HG03045 (cell line): ENCODE results near the gene TMEM129.

Source experiments
- ATAC-seq: cut with Tn5 transposase; IDR thresholded peaks from one replicate; pipeline ENCODE4 v1.9.1; 2021; ENCODE audit warnings: mild to moderate bottlenecking, moderate library complexity; ENCODE audit not compliant: unreplicated experiment

Gene TMEM129

GRCh38 chr4:1745165-1745564 lies 24.0 kb upstream of the TMEM129 start:
- no peak for ATAC-seq

DNA sequence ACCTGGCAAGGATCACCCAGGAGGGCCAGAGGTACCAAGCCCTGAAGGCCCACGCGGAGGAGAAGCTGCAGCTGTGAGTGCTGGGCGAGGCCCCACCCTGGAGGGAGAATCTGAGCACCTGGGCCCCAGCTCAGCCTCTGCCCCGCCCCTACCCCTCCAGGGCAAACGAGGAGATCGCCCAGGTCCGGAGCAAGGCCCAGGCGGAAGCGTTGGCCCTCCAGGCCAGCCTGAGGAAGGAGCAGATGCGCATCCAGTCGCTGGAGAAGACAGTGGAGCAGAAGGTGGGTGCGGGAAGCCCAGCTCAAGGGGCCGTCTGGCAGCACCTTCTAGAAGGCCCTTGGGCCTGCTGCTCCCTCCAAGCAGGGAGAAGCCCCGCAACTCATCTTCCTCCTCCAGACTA lies 23.4 kb upstream of the TMEM129 start:
- ATAC-seq: no peak

DNA sequence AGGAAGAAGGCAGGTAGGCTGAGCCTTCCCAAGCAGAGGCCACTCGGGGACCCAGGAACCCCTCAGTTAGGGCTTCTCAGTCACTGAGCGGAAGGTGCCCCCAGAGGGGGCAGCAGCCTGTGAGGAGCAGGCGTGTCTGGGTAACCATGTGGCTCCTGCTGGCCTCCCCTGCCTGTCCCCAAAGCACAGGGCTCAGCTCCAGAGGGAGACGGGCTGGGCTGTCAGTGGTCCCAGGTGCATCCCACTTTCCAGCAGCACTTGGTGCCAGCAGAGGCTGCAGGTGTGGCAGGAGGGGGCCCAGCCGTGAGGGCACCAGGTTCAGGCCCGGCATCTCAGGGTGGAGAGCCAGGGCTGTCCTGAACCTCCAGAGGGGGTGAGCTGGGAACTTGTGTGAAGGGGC lies 22.9 kb upstream of the TMEM129 start:
- no peak for ATAC-seq

DNA sequence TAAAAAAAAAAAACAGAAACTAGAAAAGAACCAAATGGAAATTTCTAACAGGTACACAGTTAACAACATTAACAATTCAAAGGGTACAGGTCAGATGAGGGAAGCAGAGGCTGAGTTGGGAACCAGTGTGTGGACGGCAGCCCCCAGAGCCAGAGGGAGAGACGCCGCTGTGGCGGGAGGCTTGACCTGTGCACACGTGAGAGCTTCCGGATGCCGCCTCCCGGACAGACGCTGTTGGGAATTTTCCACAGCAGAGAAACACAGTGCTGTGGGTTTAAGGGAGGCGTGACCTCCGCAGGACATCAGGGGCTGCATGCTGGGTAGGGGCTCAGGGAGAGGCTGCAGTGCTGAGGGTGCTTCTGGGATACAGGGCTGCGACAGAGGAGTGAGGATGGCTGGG lies 22.4 kb upstream of the TMEM129 start:
- no peak for ATAC-seq

DNA sequence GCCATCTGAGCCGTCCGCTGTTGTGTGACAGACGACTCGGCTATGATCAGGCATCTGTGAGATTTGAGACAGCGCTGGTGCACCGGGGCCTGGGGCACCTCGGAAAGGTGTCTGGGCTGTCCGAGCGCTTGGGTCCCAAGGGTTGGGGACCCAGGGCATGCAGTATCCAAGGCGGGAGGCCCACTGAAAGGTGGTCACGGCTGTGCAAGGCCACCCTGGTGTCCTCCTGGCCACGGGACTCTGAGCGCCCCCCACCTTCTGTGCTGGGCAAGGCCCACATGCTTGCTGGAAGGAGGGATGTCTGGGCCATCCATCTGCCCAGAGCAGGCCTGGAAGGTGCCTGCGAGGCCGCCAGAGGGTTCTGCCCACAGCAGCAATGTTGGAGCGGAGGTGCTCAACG lies 20.1 kb upstream of the TMEM129 start:
- ATAC-seq: no peak

- ATAC-seq: no peak
Observed at GRCh38 chr4:1740021-1740545, 19.0 kb upstream of the TMEM129 start.

DNA sequence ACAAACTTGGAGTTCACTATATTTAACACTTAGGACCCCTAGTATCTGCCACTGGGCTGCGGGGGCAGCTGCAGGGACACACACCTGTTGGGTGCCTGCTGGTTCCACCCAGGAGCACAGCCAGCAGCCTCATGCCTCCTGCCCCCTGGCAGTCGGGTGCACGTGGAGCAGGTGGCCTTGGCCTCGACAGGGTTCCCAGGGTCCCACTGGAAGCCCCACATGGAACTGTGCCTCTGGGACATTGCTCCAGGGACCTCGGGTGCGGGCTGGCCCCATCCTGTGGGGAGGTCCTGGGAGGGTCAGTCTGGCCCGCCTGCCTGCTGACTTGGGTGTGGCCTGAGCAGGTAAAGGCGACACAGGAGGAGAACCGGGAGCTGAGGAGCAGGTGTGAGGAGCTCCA lies 18.2 kb upstream of the TMEM129 start:
- no peak for ATAC-seq

- ATAC-seq: no peak
Observed at GRCh38 chr4:1738410-1738809, 17.3 kb upstream of the TMEM129 start.

- ATAC-seq: no peak
Observed at GRCh38 chr4:1737666-1738065, 16.5 kb upstream of the TMEM129 start.

DNA sequence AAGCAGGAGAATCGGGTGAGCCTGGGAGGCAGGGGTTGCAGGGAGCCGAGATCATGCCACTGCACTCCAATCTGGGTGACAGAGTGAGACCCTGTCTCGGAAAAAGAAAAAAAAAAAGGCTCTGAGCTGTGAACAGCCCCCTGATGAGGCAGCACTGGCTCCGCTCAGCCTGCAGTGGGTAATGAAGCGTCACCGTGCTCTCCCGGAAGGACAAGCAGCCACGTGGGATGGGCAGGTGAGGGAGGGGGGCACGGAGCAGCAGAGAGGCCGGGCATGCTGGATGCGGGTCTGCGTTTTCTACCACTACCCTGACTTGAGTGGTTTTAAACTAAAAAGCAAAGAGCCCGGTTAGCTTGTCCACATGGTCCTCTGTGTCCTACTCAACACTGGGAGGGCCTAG lies 15.7 kb upstream of the TMEM129 start:
- no peak for ATAC-seq

DNA sequence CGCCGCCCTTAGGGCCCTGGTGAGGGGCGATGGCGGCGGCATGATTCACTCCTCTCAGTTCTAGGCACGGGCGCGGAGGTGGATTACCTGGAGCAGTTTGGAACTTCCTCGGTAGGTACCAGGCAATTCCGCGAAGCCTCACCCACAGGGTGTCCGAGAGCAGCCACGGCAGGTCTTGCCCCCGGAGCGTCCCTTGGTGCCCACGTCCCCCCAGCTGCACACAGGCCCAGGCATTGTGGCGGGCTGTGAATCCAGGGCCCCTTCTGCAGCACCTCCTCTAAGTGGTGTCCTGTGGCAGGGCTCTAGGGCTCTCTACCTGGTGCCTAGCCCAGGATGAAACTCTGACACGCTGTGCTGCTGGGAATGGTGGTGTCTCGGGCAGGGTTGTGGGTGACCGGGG lies 14.1 kb upstream of the TMEM129 start:
- no peak for ATAC-seq

GRCh38 chr4:1732911-1733310 lies 11.8 kb upstream of the TMEM129 start:
- no peak for ATAC-seq

DNA sequence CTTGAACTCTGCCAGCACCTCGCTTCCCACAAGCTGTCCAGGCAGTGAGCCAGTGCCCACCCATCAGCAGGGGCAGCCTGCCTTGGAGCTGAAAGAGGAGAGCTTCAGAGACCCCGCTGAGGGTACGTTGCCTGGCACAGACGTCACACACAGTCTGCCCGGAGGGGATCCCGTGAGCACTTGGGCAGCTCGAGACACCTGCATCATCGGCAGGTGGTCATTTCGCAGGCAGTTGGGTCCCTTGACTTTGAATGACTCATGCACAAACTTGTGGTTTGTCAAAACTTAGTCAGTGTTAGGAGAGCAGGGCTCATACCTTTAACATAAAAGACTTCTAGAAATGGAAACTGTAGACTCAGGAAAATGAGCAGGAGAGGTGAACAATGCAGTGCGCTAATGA lies 10.1 kb upstream of the TMEM129 start:
- no peak for ATAC-seq

- no peak for ATAC-seq
Observed at GRCh38 chr4:1730532-1731135, 9.5 kb upstream of the TMEM129 start.

DNA sequence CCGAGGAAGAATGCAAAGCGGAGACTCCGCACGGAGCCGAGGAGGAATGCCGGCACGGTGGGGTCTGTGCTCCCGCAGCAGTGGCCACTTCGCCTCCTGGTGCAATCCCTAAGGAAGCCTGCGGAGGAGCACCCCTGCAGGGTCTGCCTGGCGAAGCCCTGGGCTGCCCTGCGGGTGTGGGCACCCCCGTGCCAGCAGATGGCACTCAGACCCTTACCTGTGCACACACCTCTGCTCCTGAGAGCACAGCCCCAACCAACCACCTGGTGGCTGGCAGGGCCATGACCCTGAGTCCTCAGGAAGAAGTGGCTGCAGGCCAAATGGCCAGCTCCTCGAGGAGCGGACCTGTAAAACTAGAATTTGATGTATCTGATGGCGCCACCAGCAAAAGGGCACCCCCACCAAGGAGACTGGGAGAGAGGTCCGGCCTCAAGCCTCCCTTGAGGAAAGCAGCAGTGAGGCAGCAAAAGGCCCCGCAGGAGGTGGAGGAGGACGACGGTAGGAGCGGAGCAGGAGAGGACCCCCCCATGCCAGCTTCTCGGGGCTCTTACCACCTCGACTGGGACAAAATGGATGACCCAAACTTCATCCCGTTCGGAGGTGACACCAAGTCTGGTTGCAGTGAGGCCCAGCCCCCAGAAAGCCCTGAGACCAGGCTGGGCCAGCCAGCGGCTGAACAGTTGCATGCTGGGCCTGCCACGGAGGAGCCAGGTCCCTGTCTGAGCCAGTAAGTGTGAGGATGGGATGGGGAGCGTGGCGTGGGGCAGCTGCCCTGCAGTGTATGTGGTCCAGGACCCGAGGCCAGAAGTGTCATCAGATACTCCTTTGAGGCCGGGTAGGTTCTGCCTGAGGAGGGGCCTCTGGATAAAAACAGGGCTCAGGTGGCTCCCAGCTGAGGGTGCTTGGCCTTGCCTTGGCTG lies 7.2 kb upstream of the TMEM129 start:
- no peak for ATAC-seq

- ATAC-seq: no peak
Observed at GRCh38 chr4:1727117-1728031, 6.3 kb upstream of the TMEM129 start.

DNA sequence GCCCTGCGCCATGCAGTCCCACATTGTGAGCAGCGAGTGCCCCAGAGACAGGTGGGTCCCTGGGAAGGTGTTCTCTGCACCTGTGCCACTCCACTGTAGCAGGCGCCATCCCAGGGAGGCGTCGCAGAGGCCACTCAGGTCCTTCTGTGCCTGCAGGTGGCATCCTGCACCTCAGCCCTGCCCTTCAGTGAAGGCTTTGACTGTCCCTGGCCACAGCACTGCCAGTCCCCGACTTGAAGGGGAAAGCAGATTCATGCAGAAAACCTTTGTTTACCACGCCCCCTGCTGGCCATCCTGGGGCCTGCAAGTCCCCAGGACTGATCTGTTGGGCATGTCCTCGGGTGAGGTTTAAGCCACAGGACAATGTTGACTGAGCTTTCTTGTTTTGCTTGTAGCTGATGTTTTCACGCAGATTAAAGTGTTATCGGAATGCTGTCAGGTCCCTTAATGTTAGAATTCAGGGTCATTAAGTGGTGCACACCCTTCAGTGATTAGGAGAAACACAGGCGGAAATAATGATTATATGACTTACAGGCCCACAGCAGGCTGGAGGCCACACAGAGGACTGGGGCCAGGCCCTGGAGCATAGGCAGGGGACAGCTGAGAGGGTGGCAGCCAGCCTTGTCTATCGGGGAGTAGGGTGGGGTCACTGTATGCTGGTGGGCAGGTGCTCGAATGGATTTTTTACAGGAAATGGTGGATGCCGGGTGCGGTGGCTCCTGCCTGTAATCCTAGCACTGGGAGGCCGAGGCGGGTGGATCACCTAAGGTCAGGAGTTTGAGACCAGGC lies 5.2 kb upstream of the TMEM129 start:
- ATAC-seq: no peak

DNA sequence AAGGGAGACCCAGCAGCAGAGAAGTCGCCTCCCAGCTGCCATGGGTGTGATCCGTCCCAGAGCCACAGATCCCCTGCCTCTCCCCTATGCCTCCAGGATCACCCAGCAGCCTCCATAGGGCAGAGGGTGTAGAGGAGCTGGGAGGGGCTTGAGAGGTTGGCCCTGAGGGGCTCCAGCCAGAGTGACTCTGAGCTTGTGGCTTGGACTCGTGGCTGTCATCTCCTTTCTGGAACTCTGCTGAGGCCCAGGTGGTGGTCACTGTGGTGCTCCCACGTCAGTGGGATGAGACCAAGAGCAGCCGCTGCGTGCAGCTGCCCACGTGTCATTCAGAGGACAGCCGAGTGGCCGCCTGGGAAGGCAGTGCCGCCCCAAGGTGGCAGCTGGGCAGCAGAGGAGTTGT lies 4.4 kb upstream of the TMEM129 start:
- ATAC-seq: no peak

DNA sequence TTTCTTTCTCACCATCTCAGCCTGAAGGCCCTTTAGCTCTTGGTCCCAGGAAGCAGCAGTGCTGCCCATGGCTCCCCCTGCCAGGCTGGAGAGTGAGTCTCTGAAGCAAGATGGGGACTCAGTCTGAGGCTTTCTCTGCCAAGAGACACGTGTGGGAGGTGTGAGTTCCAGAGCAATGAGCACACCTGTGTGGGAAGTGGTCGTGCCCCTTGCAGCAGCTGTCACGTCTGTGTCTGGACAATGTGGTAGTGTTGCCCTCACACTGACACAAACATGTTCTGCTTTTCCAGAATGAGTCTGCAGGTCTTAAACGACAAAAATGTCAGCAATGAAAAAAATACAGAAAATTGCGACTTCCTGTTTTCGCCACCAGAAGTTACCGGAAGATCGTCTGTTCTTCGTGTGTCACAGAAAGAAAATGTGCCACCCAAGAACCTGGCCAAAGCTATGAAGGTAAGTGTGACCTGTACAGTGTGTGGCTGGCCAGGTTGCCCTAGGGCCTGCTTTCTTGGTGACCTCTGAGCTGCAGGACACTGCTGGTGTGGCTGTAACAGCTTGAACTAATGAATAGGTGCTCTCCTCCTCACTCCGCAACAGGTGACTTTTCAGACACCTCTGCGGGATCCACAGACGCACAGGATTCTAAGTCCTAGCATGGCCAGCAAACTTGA lies 2.1 kb upstream of the TMEM129 start:
- ATAC-seq: no peak

DNA sequence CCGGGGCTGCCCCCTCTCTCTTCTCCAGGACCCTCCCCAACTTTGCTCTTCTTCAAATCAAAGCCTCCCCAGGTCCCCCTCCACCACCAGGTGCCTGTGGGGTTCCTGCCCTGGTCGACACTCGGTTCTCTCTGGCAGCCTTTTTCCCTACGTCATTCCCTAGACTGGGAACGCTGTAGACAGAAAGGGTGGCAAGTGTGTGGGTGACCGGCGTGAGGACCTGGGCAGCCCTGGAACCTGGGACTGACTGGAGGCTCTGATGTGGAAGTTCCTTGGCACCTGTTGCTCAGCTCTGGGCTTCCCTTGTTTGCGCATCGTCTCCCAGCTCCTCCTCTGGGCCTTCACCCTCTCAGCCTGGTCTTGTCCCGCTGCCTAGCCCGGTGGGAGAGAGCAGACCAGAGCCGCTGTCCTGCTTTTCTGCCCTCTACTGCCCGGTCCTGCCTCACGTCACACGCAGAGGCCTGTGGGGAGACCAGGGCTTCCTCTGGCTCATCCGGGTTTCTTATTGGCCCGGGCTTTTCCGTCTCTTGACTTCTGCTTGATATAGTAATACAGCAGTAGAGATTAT lies 1.5 kb upstream of the TMEM129 start:
- no peak for ATAC-seq
